Mammary epithelial cell (primary cell): Measurements from ENCODE around the gene PRTFDC1.

Experiments used
- CTCF ChIP-seq, 2 donors: IDR thresholded peaks in 1 of 2; conservative IDR thresholded peaks in 1 of 2; 2 replicates each; pipeline ENCODE4 v1.5.1; 2011 to 2012; ENCODE audit warnings: inconsistent platforms in 2 of 2, low read length in 2 of 2, mild to moderate bottlenecking in 2 of 2, control low read depth in 1 of 2, low read depth in 1 of 2; ENCODE audit not compliant: insufficient read depth in 1 of 2; ENCODE audit errors: extremely low read depth in 1 of 2
- EZH2 ChIP-seq: IDR thresholded peaks from 2 replicates; pipeline ENCODE4 v1.6.1; 2012; ENCODE audit warnings: low read length, inconsistent platforms, borderline replicate concordance

GRCh38 chr10:24959382-24959730 lies 7.0 kb upstream of the PRTFDC1 start:
- TF ChIP-seq CTCF (conservative IDR thresholded peaks at IDR 0.05 in 1 of 2, IDR thresholded peaks at IDR 0.05 in 1 of 2; ENCODE audit: extremely low read depth in 1 of 2, insufficient read depth in 1 of 2, low read depth in 1 of 2, low read length in 2 of 2) (no peak), EZH2 (no peak)
